ENCODE measurements around the gene AXIN2.
A peak's percentile ranks its signal among the peaks of the same experiment; 100 is the strongest.

Gene AXIN2

DNA sequence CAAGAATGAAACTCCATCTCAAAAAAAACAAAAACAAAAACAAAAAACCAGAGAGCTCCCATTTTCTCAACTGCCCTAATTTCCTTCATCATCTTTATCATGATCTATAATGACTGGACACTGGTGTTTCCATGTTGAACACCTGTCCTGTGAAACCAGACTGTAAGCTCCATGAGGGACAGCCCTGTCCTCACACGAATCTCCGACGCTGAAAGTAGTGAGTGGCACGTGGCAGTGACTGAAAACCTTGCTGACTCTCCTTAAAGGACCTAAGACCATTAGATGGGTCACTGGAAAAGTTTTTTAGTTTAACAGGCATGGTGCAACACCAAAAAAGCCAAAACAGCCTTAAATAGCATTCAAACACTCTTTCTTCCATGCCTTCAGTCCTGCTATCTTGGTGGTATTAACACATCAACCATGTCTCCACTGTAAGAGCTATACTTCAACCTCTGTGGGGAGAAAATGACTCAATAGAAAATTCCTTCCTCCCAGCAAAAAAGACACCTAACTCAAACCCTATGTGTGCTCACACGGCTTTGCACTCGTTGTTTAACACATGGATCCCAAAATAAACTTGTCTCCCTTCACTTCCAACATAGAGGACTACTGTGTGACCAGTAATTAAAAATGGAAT, 8.3 kb downstream of the AXIN2 start:
- no peak for DNase-seq

DNA sequence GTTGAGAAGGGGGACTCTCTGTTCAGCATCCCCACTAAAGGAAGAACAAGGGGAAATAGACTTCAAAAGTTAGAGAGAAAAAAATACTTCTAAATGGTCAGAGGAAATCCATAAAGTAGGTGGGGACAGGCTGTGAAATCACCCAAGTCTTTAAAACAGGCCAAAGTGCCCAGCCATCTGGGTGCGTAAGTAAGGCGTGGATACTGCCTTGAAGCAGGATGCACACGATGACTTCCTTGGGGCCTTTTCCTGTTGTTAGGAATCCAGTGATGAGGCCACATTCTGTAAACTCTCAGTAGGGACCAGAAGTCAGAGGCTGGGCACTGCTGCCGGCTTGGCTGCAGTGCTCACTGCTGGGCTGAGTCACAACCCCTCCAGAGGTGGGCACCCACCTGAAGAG, 9.2 kb downstream of the AXIN2 start:
- DNase-seq: no peak

DNA sequence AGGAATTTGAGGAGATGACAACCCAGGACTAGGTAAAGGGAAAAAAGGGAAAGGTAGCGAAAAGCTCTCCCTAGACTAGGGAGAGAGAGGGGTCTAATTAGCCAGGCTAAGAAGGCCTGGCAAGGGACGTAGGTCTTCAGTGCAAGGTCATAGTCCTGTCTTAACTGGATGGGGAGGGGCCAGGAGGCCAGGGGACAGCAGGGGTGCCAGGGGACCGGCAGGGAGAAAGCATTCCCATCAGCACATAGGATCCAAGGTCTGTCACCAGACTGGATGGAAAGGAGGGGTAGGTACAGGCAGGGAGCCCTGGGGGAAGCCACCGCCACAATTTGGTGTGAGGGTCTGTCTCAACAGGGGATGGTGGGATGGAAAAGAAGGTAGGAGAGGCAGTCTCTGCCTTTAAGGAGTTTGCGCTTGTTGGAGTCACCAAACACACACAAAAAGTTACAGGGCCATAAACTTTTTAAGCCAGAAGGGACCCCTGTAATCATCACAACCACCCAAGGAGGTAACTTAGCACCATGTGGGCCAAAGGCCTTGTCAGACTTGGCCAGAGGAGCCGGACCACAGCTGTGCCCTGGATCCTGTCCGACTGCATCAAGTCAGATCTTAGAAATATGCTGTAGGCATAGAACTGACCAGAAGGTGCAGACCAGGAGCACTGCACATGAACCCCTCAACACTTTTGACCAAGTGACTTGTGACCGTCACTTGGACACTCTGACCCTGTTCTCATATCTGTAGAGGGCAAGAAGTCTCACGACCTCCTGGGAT, 10.0 kb downstream of the AXIN2 start:
- no peak for DNase-seq

DNA sequence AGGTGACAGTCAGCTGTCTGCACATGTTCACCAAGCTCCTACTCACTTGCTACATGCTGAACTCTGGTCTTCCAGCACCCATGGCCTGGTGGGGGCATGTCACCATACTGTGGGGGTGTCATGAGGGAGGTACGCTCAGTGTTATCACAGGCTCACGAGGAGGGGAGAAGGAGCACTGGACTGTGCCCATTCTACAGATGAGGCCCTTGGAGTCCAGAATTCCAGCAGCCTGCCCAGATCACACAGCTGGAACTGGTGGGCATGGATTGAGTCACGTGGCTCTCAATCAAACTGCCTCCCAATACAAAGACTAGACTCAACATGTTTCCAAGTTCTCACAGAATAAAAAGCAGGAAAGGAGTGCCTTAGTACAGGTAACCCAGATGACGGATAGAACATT, 10.7 kb downstream of the AXIN2 start:
- DNase-seq: no peak

DNA sequence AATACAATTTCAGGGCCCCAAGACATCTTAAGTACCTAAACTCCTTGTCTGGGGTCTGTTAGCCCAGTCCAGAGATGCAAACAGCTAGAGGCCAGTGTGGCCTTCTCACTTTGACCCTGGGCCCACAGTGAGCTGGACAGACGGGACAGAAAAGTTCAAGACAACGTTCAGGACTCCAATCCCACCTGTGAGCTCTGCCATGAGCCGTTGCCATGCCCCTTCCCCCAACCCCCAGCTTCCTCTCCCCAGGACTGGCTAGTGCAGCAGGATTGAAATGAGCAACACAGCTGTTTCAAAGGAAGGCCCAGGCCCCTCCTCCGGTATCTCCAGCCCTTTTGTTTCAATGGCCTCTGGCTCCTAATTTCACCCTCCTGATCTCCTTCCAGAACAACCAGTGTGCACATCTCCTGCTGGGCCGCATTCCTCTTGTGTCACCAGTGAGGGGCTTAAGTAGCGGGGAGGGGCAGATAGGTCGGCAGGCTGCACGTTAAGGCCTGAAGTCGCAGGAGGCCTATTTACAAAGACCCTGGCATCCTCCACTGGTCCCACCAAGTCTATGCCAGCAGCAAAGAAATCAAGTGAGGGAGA, 11.3 kb downstream of the AXIN2 start:
- no peak for DNase-seq

DNA sequence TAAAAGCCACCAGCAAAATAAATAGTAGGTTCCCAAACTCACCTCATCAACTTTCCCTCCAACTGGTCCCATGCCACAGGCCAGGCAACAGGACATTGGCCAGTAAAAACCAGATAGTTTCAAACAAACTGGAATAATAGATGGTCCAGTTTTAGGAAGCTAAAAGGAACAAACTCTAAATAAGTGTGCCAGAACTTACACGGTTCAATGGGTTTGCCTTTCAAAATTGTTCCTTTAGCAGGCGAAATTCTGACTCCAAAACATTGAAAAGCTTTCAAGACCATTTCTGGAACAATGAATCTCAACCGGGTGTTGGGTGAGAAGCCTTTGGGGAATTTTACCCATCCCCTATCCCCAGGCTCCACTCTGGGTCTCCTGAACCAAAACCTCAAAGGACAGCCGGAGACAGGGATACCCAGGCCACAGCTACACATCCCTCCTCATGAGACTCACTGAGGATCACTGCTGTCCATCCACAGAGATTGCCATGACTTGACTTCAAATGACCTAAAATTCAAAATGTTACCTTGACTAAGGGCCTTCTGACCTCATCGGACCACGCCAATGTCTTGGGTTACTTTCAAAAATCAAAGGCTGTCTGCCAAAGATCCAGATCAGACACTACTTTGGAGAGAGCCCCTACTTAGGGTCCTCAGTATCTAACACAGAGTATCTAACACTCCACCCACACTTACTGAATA, 13.0 kb downstream of the AXIN2 start:
- DNase-seq: no peak

DNA sequence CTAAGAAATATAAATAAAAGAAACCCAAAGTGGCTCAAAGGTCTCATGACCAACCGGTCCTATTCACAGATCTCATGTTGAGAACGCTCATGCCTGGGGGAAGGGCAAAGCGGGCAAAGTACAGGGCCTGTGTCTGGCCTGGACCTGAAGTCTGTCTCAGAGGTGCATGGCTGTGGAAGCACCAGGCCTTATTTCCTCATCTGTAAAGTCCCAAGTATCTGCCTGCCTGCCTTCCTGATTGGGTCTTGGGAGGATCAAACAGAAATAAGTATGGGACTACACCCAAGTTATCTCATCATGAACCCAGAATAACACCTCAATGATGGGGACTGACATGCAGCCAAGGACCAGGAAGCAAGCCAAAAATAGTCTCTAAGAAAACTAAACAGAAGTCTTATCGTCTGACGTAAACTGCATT, 14.2 kb downstream of the AXIN2 start:
- no peak for DNase-seq

DNA sequence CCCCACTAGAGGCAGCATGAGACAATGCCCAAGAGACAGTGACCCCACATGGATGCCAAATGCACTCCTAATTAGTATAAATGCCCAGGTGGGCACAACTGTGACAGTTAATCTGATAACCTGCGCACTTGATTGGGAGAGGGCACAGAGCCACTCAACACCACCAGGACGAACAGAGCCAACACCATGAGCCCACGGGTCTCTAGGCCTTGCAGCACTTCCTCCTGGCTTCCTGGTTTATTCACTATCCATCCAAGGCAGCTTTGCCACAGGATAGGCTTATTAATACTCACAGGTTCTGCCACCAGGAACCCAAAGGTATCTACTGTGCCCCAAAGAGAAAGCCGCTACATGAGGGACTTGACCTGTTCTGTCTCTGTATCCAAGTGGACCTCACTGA, 14.9 kb downstream of the AXIN2 start:
- no peak for DNase-seq

DNA sequence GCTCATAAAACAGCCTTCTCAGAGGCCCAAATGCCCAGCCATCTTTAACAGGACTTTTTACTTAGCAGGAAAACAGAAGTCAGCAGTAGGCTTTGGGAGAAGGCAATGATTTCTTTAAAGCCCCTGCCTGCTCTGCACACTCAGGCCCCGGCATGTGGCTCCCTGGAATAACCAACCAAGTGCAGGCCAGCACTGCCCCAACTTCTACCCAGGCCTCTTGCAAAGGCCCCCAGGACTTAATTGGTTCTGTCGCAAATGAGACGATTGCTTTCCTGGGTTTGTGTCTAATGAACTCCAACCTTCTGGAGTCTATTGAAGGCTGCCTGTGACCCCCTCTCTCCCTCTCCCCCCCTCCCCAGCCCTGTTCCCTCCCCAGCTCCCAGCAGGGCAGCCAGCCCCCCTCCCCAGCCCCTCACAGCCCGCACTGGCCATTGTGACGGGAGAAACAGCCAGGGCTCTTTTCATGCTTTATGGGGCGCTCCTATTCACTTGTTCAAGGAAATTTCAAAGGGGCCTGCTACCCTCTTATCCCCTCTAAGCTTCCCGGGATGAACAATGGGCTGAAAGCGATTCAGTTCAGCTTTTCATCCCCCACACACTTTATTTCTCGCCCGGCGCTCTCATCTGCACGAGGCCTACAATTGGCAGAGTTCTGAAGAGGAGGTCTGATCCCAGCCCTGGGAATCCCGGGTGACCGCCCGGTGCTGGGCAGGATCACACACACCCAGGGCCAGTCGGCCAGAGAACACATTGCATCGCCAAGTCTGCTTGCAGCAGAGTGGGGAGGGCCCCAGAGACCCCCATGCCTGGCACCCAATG, 15.5 kb downstream of the AXIN2 start:
- no peak for DNase-seq

DNA sequence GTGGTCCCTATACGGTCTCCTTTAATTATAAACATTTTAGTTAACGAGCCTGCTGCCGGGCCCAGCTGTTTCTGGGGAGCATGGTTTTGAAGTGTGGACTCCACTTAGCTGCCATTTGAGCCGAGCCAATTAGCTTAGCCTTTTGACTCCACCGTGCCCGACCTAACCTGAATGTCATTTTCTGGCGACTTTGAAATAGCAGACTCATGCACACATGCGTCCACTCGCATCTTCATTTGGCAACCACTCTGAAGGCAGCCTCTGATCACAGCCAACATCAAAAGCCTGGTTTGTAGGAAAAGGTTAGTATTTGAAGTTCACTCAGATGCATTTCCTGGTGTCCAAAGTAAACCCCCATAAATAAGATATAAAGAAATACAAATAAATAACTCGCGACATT, 16.8 kb downstream of the AXIN2 start:
- no peak for DNase-seq

DNA sequence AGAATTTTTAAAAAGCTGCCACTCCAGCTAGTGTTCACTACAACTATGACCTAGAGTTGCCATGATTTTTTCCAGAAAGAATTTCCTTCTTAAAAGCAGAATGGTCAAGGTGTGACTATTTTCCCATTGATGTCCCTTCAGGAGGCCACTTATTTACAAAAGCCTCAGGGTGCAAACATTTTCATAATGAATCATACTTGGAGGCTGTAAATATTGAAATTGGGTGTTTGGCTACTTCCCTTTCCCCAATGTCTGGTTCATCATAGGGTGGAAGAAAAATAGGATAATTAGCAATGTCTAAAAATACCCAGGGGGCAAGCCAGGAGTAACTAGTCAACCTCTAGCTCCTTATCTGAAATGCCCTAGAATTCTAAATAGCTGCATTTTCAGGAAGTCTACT, 18.8 kb downstream of the AXIN2 start:
- DNase-seq: no peak

DNA sequence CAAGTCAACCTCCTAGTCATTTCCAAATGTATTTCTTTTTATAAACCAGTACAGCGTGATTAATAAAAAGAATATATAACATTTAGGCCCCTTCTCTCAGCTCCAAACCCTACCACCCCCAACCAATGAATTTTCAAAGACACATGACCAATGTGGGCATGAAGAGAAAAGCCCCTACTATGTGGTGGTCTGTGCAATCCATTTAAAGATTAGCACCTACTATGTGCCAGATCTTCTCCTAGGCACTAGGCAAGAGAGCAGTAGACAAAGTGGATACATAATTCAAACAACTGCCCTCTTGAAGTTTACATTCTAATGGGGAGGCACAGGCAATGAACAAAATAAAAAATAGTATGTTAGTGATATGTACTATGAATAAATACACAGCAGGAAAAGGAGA, 19.4 kb downstream of the AXIN2 start:
- DNase-seq: no peak

DNA sequence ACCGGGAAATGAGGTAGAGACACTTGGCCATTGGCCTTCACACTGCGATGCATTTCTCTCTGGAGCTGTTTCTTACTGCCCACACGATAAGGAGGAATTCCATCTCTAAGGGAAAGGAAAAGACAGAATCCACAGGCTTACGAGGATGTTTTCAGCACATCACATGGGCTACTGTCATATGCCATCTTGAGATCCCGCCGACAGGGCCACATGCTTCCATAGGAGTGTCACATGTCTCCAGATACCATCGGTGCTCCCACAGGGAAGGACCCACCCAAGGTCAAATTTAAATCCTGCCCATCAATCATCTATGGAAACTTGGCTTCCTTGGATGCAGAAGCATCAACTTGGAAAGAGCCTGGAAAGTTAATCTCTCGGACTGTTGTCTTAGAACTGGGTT, 20.0 kb downstream of the AXIN2 start:
- DNase-seq: no peak

DNA sequence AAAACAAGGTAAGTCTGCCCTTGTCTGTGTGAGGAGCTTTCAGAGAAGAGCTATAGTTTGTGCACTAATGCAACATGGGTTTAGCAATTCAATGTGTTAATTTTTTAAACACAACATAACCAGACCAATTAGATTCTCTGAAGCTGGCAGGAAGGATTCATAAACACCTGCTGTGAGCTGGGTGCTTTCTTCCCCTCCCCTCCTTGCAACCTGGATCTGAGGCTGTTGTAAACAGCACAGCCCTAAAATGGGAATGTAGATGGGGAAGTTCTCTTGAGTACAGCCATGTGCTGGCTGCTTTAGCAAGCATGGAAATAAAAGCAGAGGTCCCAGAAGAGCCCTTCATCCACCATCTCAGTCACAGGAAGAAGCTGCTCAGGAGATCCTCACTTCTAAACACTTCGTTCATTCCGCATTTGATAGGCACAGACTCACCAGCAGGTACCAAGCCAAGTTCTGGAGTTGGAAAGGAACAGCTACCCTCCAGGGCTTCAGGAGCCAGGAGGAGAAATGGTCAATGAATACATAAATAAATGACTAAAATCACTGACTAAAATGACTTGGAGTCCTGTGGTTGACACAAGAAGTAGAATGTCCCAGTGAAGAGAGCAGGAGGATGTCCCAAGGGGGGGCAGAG, 21.7 kb downstream of the AXIN2 start:
- DNase-seq: no peak

DNA sequence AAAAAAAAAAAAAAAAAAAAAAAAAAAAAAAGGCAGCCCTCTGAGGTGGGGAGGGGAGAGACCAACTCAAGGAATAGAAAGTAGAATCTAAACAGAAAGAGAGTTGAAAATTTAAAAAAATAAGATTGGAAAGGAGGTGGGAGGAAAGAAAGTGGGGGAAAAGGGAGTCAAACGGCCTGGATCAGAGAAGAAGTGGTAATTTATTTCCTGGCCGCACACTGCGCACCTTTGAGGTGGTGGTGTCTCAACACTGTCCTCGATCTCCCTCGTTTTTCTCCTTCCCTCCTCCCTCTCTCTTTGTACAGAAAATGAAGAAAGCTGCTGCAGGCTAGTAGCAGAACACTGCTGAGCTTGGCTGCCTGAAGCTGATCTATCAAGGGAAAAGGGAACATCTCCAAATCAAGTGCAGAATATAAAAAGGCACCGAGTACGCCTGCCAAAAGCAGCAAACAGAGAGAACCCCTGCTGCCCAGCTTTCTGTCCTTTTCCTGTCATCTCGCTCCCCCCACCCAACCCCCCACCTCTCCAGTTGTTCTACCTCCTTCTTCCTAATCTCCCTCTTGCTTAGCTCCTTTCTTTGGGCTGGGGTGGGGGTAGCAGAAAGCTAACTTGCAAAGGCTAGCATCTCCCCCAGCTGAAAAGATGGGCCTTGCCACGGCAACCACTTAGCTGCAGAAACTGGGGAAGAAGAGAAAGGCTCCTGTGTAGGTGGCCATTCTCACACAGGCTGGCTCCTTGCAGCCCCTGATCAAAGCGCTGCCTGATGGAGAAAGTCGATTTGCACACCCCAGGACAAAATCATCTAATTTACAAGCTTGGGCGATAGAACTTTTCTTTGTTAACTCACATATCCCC, 22.5 kb downstream of the AXIN2 start:
- DNase-seq: no peak

DNA sequence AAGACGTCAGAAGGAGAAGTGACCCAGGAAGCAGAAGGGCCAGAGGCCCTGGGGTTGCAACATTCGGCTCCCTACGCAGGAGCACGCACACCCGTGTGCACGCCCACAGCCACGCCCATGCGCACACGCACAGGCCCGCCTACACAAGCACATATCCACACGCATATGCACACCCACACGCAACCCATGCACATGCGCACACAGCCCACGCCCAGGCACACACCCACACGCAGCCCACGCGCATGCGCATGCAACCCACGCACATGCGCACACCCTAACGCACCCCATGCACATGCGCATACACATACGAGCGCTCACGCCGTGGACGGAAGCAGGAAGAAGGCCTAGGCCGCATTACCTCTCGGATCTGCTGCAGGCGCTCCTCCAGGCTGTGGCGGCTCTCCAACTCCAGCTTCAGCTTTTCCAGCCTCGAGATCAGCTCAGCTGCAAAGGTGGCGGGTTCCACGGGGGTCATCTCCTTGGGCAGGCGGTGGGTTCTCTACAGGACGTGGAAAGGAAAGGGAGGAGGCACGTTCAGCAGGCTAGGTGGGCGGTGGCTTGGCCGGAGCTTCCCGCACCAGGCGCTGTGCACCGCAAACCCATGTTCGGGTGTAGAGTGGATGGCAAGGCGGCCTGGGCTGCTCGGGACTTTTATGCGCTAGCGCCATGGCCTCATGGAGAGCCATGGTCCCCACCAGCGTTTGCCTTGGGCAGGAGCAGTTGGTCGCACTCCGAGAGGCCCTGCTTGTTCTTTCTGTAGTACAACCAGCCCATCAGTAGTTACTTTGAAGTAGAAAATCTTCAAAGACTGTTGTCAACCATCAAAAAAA, 23.4 kb downstream of the AXIN2 start:
- peak; percentile 59 for DNase-seq

DNA sequence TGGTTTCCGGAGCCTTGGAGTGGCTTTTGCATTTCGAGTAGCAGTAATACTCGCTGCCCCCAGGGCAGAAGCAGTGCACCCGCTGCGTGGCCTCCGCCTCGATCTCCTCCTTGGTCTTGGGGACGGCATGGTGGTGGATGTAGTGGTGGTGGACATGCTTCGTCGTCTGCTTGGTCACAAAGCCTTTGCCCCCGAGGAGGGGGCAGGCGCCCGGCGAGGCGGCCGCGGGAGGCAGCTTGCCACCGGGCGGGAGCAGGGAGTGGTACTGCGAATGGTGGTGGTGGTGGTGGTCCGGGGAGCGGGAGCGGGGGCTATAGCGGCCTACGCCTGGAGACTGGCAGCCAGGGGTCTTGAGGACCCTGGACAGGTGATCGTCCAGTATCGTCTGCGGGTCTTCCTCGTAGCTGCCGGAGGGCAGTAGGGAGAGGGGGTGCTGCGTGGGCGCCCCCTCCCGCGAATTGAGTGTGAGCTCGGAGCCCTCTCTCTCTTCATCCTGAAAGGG, 24.1 kb downstream of the AXIN2 start:
- DNase-seq: no peak

DNA sequence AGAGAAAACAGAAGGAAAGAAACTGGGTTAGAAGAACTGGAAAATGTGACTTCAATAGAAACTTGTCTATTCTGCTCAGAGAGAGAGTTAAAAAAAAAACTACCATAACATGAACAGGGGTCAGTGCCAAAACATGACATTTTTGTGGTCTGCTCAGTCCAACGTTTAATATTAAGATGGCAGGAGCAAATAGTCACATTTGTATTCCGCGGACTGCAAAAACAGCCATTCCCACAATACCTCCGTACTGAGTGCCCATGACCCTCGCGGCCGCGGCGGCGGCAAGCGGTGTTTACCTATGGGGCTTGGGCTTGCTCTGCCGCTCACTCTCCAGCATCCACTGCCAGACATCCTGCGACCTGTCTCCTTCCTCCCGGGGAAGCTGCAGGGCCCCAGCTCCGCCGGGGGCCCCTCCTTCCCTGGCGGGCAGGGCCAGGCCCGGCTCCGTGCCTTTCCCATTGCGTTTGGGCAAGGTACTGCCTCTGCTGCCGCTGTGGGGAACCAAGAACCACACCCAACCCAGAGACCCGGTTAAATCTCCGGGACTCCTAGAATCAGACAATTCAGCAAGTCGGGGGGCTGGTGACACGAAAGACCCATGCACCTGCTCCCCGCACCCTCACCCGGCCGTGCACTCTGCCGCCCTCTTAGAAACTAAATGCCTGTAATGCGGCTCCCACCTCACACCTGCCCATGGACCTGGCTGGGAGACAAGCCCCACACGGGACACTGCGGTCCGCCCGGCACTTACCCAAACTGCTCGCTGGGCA, 24.7 kb downstream of the AXIN2 start:
- DNase-seq: no peak

DNA sequence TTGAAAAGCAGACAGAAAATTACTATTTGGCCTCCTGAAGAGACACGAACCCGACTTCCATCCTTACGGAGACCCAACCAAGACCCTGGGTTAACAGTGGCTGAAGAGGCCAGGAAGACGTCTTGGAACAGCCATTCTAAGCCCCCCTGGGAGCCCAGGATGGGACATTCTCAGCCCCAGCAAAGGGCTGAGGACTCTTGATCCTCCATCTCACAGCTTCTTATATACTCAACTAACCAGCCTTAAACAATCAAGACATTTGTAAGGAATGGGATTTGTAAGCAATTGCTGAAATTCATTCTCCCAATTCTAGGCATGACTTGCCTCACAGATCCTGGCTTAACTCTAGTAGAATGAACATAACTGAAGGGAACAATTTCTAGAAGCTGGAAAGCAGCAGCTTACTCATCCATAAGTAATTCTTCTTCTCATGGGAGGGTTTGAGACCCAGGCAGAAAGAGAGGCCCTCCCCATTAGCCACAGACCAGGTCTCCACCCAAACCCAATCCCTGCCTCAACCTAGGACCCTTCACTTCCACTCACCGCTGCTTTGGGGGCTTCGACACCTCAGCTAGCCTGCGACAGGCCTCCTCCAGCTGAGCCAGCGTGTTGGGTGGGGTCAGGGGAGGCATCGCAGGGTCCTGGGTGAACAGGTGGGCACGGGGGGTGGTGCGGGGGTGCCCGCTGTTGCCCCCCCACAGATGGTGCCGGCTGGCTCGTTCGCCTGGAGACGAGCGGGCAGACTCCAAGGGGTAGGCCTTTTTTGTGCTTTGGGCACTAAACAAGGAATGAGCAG, 25.5 kb downstream of the AXIN2 start:
- DNase-seq: no peak
